ENCODE data around the gene RNF223. TPM values are rescaled to one million over a fixed set of nuclear protein-coding genes. Genes with fewer than 3 reads are reported as not detected.
A peak's percentile ranks its signal among the peaks of the same experiment; 100 is the strongest.
"Not testable (repeated sequence)": the region's sequence is repeated elsewhere in the genome, so short reads cannot be mapped to it uniquely, and the experiment has no call there.

The RNF223 gene
- total RNA-seq, 1 donor from 2014 or later = under 0.01 TPM

- no peak for DNase-seq (ENCODE audit: low read depth in 2 of 2)
Observed at GRCh38 chr1:1072849-1073742, 1.0 kb downstream of the RNF223 start.

GRCh38 chr1:1072299-1072848 lies 1.7 kb downstream of the RNF223 start:
- DNase-seq (ENCODE audit: low read depth in 2 of 2) = no peak

- no peak for DNase-seq (ENCODE audit: low read depth in 2 of 2)
Observed at GRCh38 chr1:1071486-1072298, 2.4 kb downstream of the RNF223 start.

GRCh38 chr1:1069711-1070676 lies 4.1 kb downstream of the RNF223 start:
- DNase-seq (ENCODE audit: low read depth in 2 of 2) = no peak

GRCh38 chr1:1069056-1069710 lies 4.9 kb downstream of the RNF223 start:
- DNase-seq (ENCODE audit: low read depth in 2 of 2) = peak in 1 of 2 donors; percentile 49

- no peak for DNase-seq (ENCODE audit: low read depth in 2 of 2)
Observed at GRCh38 chr1:1068517-1069055, 5.5 kb downstream of the RNF223 start.

- no peak for DNase-seq (ENCODE audit: low read depth in 2 of 2)
Observed at GRCh38 chr1:1067860-1068516, 6.1 kb downstream of the RNF223 start.

GRCh38 chr1:1067284-1067859 lies 6.7 kb downstream of the RNF223 start:
- DNase-seq (ENCODE audit: low read depth in 2 of 2) = no peak

GRCh38 chr1:1066403-1067283 lies 7.5 kb downstream of the RNF223 start:
- no peak for DNase-seq (ENCODE audit: low read depth in 2 of 2)

GRCh38 chr1:1065940-1066304 lies 8.2 kb downstream of the RNF223 start:
- DNase-seq (ENCODE audit: low read depth in 2 of 2) = not testable (repeated sequence)

- DNase-seq (ENCODE audit: low read depth in 2 of 2) = no peak
Observed at GRCh38 chr1:1065265-1065939, 8.7 kb downstream of the RNF223 start.

- peak; percentile 69 to 90 for DNase-seq (ENCODE audit: low read depth in 2 of 2)
Observed at GRCh38 chr1:1063945-1064831, 9.9 kb downstream of the RNF223 start.

GRCh38 chr1:1063261-1063944 lies 10.7 kb downstream of the RNF223 start:
- no peak for DNase-seq (ENCODE audit: low read depth in 2 of 2)

GRCh38 chr1:1062348-1063163 lies 11.6 kb downstream of the RNF223 start:
- no peak for DNase-seq (ENCODE audit: low read depth in 2 of 2)

- no peak for DNase-seq (ENCODE audit: low read depth in 2 of 2)
Observed at GRCh38 chr1:1061682-1062345, 12.3 kb downstream of the RNF223 start.
